Jurkat, Clone E6-1 (cell line): ENCODE data around the gene CAMK1D.

ENCODE experiments used
- DNase-seq: peaks from one replicate; pipeline ENCODE4 v3.0.0-alpha.2; 2011; ENCODE audit warnings: low read depth, low spot score
- H3K4me3 ChIP-seq: 2 replicates; pipeline ENCODE4 v1.5.1; 2011; ENCODE audit warnings: mild to moderate bottlenecking, low read length, control low read depth, moderate library complexity

The CAMK1D gene

GRCh38 chr10:12617191-12618175, 268.1 kb downstream of the CAMK1D start:
- no peak for DNase-seq
- H3K4me3 ChIP-seq, result no peak overlapping the region

- H3K4me3 ChIP-seq, result no peak overlapping the region
- DNase-seq, result no peak
Measured at GRCh38 chr10:12622016-12622415, 272.7 kb downstream of the CAMK1D start.

- DNase-seq, result no peak
- H3K4me3 ChIP-seq, result no peak overlapping the region
Measured at GRCh38 chr10:12622691-12623090, 273.3 kb downstream of the CAMK1D start.

- no peak for DNase-seq
- H3K4me3 ChIP-seq, result no peak overlapping the region
Measured at GRCh38 chr10:12625393-12626023, 276.2 kb downstream of the CAMK1D start.

- DNase-seq, result no peak
- H3K4me3 ChIP-seq, result no peak overlapping the region
Measured at GRCh38 chr10:12628153-12628552, 278.8 kb downstream of the CAMK1D start.

GRCh38 chr10:12628964-12629766, 279.8 kb downstream of the CAMK1D start:
- DNase-seq, result no peak
- H3K4me3 ChIP-seq, result no peak overlapping the region

- H3K4me3 ChIP-seq, result no peak overlapping the region
- no peak for DNase-seq
Measured at GRCh38 chr10:12629767-12630165, 280.4 kb downstream of the CAMK1D start.

- no peak overlapping the region for H3K4me3 ChIP-seq
- DNase-seq, result no peak
Measured at GRCh38 chr10:12631216-12631615, 281.9 kb downstream of the CAMK1D start.

GRCh38 chr10:12631787-12632562, 282.6 kb downstream of the CAMK1D start:
- H3K4me3 ChIP-seq, result no peak overlapping the region
- DNase-seq, result no peak

- DNase-seq, result no peak
- H3K4me3 ChIP-seq, result no peak overlapping the region
Measured at GRCh38 chr10:12633776-12634620, 284.7 kb downstream of the CAMK1D start.

- no peak for DNase-seq
- no peak overlapping the region for H3K4me3 ChIP-seq
Measured at GRCh38 chr10:12634621-12634931, 285.2 kb downstream of the CAMK1D start.

GRCh38 chr10:12635127-12635541, 285.8 kb downstream of the CAMK1D start:
- no peak for DNase-seq
- no peak overlapping the region for H3K4me3 ChIP-seq

- no peak for DNase-seq
- no peak overlapping the region for H3K4me3 ChIP-seq
Measured at GRCh38 chr10:12636571-12636970, 287.2 kb downstream of the CAMK1D start.

GRCh38 chr10:12637649-12638048, 288.3 kb downstream of the CAMK1D start:
- H3K4me3 ChIP-seq, result no peak overlapping the region
- DNase-seq, result no peak

GRCh38 chr10:12638103-12638502, 288.8 kb downstream of the CAMK1D start:
- H3K4me3 ChIP-seq, result no peak overlapping the region
- DNase-seq, result peak; percentile 85

- no peak overlapping the region for H3K4me3 ChIP-seq
- no peak for DNase-seq
Measured at GRCh38 chr10:12638781-12639180, 289.4 kb downstream of the CAMK1D start.

GRCh38 chr10:12639996-12640944, 290.9 kb downstream of the CAMK1D start:
- DNase-seq, result no peak
- no peak overlapping the region for H3K4me3 ChIP-seq
